HepG2 (cell line): ENCODE data around the gene CDC42SE1. TPM values are rescaled to one million over a fixed set of nuclear protein-coding genes. Genes with fewer than 3 reads are reported as not detected.

Experiments
- HNF4A ChIP-seq: sonication (generic); formaldehyde crosslinking; IDR thresholded peaks from 2 replicates; pipeline ENCODE4 v1.4.0; 2020; ENCODE audit warnings: missing genetic modification reagents
- KDM5B ChIP-seq: sonication (generic); formaldehyde crosslinking; IDR thresholded peaks from 2 replicates; pipeline ENCODE4 v1.4.0; 2020; ENCODE audit warnings: missing genetic modification reagents, mild to moderate bottlenecking, borderline replicate concordance
- MEIS2 ChIP-seq: sonication (generic); formaldehyde crosslinking; IDR thresholded peaks from 2 replicates; pipeline ENCODE4 v1.9.0; 2021; ENCODE audit warnings: mild to moderate bottlenecking, missing genetic modification reagents
- MYC ChIP-seq: sonication (generic); formaldehyde crosslinking; IDR thresholded peaks from 2 replicates; pipeline ENCODE4 v1.9.0; 2021; ENCODE audit warnings: missing genetic modification reagents, borderline replicate concordance
- POGZ ChIP-seq: sonication (generic); formaldehyde crosslinking; IDR thresholded peaks from 2 replicates; pipeline ENCODE4 v1.4.0; 2020; ENCODE audit warnings: mild to moderate bottlenecking, missing genetic modification reagents
- POLR2G ChIP-seq: fragments of 200-400 bp; formaldehyde crosslinking; IDR thresholded peaks from 2 replicates; pipeline ENCODE4 v1.6.1; 2018; ENCODE audit warnings: mild to moderate bottlenecking, low read depth, low read length, moderate library complexity
- RXRA ChIP-seq: sonication (generic); formaldehyde crosslinking; IDR thresholded peaks from 2 replicates; pipeline ENCODE4 v1.5.1; 2020; ENCODE audit warnings: missing genetic modification reagents
- SAP130 ChIP-seq: IDR thresholded peaks from 2 replicates; pipeline ENCODE4 v1.6.1; 2016; ENCODE audit warnings: low read depth
- ZNF17 ChIP-seq: sonication (generic); formaldehyde crosslinking; IDR thresholded peaks from 2 replicates; pipeline ENCODE4 v1.5.0; 2020; ENCODE audit warnings: mild to moderate bottlenecking, missing genetic modification reagents
- ZNF230 ChIP-seq: sonication (generic); formaldehyde crosslinking; IDR thresholded peaks from 2 replicates; pipeline ENCODE4 v1.4.0; 2020; ENCODE audit warnings: mild to moderate bottlenecking, missing genetic modification reagents
- ZNF670 ChIP-seq: sonication (generic); formaldehyde crosslinking; IDR thresholded peaks from 2 replicates; pipeline ENCODE4 v1.8.0; 2022; ENCODE audit warnings: mild to moderate bottlenecking, missing genetic modification reagents, borderline replicate concordance
- ZNF678 ChIP-seq: sonication (generic); formaldehyde crosslinking; IDR thresholded peaks from 2 replicates; pipeline ENCODE4 v1.4.0; 2020; ENCODE audit warnings: mild to moderate bottlenecking, missing genetic modification reagents
- polyA plus RNA-seq, 8 experiments: library from polyadenylated mRNA; depleted of rRNA in 3 of 8; stranded (reverse) in 7 of 8; unstranded in 1 of 8; fragments of >200 nt; fragmentation: Illumina TruSeq in 4 of 8; extraction: Trizol in 4 of 8; gene quantifications; 2 replicates each; pipeline versions ENCODE4 v1.2.1 to v1.2.3, GENCODE V29; 2011 to 2016; ENCODE audit warnings: low read depth in 4 of 8, missing spikeins in 1 of 8, mixed read lengths in 1 of 8; ENCODE audit not compliant: insufficient read depth in 1 of 8
- total RNA-seq, 5 experiments: library from RNA; depleted of rRNA; stranded (reverse); fragments of >200 nt; fragmentation: Illumina TruSeq; extraction: Trizol; gene quantifications; 2 replicates each; pipeline ENCODE4 v1.2.3, GENCODE V29; 2016; ENCODE audit warnings: low read depth in 1 of 5
- TF ChIP-seq, protein P1 (sequence below): sonication (generic); formaldehyde crosslinking; IDR thresholded peaks from 2 replicates; pipeline ENCODE4 v1.4.0; 2020; ENCODE audit warnings: mild to moderate bottlenecking, missing genetic modification reagents, borderline replicate concordance
- TF ChIP-seq, protein P2 (sequence below): sonication (generic); formaldehyde crosslinking; IDR thresholded peaks from 2 replicates; pipeline ENCODE4 v1.9.0; 2022; ENCODE audit warnings: missing genetic modification reagents, mild to moderate bottlenecking, borderline replicate concordance
- TF ChIP-seq, protein P3 (sequence below): sonication (generic); formaldehyde crosslinking; IDR thresholded peaks from 2 replicates; pipeline ENCODE4 v1.4.0; 2020; ENCODE audit warnings: missing genetic modification reagents, mild to moderate bottlenecking, borderline replicate concordance
- TF ChIP-seq, protein P4 (sequence below): sonication (generic); formaldehyde crosslinking; IDR thresholded peaks from 2 replicates; pipeline ENCODE4 v1.9.0; 2021; ENCODE audit warnings: missing genetic modification reagents, mild to moderate bottlenecking, borderline replicate concordance
- TF ChIP-seq, protein P5 (sequence below): sonication (generic); formaldehyde crosslinking; IDR thresholded peaks from 2 replicates; pipeline ENCODE4 v1.4.0; 2020; ENCODE audit warnings: missing genetic modification reagents, borderline replicate concordance

CDC42SE1 gene
- total and polyA plus RNA-seq, 2 of the 13 experiments (the other 11 are each of a cell fraction or from before 2014, with no cell fraction given) = 17.6 to 17.9 TPM

DNA sequence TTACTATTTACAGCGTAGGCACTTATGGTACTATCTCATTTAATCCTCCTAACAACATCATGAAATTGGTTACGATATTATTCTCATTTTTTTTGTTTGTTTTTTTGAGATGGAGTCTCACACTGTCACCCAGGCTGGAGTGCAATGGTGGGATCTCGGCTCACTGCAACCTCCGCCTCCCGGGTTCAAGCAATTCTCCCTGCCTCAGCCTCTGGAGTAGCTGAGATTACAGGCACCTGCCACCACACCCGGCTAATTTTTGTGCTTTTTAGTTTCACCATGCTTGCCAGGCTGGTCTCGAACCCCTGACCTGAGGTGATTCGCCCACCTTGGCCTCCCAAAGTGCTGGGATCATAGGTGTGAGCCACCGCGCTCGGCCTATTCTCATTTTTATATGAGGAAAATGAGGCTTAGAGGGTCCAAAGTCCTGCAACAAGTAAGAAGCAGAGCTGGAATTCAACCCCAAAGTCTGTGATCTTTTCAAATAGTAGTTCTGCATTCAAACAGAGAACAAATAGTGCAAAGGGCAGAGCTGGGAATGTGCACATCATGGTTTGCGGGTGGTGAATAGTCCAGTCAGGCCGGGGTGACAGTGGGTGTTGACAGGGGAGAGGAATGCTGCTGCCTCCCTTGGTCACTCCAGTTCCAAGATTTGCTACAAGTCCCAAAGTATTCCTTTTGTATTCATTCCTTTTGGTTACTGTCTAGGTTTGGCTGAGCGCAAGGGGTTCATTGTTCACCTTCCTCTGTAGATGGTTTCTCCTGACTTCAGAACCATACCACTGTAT is 46.5 kb downstream of the CDC42SE1 start (continued):
- TF ChIP-seq, protein P1, sequence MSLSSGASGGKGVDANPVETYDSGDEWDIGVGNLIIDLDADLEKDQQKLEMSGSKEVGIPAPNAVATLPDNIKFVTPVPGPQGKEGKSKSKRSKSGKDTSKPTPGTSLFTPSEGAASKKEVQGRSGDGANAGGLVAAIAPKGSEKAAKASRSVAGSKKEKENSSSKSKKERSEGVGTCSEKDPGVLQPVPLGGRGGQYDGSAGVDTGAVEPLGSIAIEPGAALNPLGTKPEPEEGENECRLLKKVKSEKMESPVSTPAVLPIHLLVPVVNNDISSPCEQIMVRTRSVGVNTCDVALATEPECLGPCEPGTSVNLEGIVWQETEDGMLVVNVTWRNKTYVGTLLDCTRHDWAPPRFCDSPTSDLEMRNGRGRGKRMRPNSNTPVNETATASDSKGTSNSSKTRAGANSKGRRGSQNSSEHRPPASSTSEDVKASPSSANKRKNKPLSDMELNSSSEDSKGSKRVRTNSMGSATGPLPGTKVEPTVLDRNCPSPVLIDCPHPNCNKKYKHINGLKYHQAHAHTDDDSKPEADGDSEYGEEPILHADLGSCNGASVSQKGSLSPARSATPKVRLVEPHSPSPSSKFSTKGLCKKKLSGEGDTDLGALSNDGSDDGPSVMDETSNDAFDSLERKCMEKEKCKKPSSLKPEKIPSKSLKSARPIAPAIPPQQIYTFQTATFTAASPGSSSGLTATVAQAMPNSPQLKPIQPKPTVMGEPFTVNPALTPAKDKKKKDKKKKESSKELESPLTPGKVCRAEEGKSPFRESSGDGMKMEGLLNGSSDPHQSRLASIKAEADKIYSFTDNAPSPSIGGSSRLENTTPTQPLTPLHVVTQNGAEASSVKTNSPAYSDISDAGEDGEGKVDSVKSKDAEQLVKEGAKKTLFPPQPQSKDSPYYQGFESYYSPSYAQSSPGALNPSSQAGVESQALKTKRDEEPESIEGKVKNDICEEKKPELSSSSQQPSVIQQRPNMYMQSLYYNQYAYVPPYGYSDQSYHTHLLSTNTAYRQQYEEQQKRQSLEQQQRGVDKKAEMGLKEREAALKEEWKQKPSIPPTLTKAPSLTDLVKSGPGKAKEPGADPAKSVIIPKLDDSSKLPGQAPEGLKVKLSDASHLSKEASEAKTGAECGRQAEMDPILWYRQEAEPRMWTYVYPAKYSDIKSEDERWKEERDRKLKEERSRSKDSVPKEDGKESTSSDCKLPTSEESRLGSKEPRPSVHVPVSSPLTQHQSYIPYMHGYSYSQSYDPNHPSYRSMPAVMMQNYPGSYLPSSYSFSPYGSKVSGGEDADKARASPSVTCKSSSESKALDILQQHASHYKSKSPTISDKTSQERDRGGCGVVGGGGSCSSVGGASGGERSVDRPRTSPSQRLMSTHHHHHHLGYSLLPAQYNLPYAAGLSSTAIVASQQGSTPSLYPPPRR (CRISPR knock-in tag) = peak; percentile 65; the same call in 1 of the 2 replicates
- TF ChIP-seq KDM5B (CRISPR knock-in tag) = peak; percentile 53; the same call in 1 of the 2 replicates
- TF ChIP-seq, protein P2, sequence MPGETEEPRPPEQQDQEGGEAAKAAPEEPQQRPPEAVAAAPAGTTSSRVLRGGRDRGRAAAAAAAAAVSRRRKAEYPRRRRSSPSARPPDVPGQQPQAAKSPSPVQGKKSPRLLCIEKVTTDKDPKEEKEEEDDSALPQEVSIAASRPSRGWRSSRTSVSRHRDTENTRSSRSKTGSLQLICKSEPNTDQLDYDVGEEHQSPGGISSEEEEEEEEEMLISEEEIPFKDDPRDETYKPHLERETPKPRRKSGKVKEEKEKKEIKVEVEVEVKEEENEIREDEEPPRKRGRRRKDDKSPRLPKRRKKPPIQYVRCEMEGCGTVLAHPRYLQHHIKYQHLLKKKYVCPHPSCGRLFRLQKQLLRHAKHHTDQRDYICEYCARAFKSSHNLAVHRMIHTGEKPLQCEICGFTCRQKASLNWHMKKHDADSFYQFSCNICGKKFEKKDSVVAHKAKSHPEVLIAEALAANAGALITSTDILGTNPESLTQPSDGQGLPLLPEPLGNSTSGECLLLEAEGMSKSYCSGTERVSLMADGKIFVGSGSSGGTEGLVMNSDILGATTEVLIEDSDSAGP (CRISPR knock-in tag) = peak; percentile 61; the same call in 1 of the 2 replicates
- TF ChIP-seq, protein P3, sequence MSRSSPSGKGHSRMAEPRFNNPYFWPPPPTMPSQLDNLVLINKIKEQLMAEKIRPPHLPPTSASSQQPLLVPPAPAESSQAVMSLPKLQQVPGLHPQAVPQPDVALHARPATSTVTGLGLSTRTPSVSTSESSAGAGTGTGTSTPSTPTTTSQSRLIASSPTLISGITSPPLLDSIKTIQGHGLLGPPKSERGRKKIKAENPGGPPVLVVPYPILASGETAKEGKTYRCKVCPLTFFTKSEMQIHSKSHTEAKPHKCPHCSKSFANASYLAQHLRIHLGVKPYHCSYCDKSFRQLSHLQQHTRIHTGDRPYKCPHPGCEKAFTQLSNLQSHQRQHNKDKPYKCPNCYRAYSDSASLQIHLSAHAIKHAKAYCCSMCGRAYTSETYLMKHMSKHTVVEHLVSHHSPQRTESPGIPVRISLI (CRISPR knock-in tag) = 0 out of 2 replicates have a peak, but pooled peaks have one; percentile 39
- no peak for TF ChIP-seq ZNF17 (CRISPR knock-in tag)
- TF ChIP-seq POLR2G = peak; percentile 71; the same call in 1 of the 2 replicates
- TF ChIP-seq MEIS2 (CRISPR knock-in tag) = peak; percentile 61; the same call in 1 of the 2 replicates
- TF ChIP-seq POGZ (CRISPR knock-in tag) = peak; percentile 65
- peak; percentile 84 for TF ChIP-seq RXRA (CRISPR knock-in tag)
- TF ChIP-seq SAP130 (CRISPR knock-in tag) = peak; percentile 84
- peak; percentile 39; the same call in 1 of the 2 replicates for TF ChIP-seq MYC (CRISPR knock-in tag)
- peak; percentile 82 for TF ChIP-seq ZNF670 (CRISPR knock-in tag)
- TF ChIP-seq, protein P4, sequence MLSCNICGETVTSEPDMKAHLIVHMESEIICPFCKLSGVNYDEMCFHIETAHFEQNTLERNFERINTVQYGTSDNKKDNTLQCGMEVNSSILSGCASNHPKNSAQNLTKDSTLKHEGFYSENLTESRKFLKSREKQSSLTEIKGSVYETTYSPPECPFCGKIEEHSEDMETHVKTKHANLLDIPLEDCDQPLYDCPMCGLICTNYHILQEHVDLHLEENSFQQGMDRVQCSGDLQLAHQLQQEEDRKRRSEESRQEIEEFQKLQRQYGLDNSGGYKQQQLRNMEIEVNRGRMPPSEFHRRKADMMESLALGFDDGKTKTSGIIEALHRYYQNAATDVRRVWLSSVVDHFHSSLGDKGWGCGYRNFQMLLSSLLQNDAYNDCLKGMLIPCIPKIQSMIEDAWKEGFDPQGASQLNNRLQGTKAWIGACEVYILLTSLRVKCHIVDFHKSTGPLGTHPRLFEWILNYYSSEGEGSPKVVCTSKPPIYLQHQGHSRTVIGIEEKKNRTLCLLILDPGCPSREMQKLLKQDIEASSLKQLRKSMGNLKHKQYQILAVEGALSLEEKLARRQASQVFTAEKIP (CRISPR knock-in tag) = no peak
- TF ChIP-seq ZNF230 (CRISPR knock-in tag) = peak; percentile 65; the same call in 1 of the 2 replicates
- 0 out of 2 replicates have a peak, but pooled peaks have one; percentile 41 for TF ChIP-seq ZNF678
- TF ChIP-seq, protein P5, sequence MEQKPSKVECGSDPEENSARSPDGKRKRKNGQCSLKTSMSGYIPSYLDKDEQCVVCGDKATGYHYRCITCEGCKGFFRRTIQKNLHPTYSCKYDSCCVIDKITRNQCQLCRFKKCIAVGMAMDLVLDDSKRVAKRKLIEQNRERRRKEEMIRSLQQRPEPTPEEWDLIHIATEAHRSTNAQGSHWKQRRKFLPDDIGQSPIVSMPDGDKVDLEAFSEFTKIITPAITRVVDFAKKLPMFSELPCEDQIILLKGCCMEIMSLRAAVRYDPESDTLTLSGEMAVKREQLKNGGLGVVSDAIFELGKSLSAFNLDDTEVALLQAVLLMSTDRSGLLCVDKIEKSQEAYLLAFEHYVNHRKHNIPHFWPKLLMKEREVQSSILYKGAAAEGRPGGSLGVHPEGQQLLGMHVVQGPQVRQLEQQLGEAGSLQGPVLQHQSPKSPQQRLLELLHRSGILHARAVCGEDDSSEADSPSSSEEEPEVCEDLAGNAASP = peak; percentile 58; the same call in 1 of the 2 replicates
- peak; percentile 98 for TF ChIP-seq HNF4A (CRISPR knock-in tag)
